ENCODE measurements around the gene NPTXR. TPM values are rescaled to one million over a fixed set of nuclear protein-coding genes. Genes with fewer than 3 reads are reported as not detected.

Gene NPTXR
- total and polyA plus RNA-seq, 2 of the 4 experiments (the other 2 are of a cell fraction), result 0.36 to 2.2 TPM

- ChIA-PET CTCF (no interaction called here), POLR2A (ENCODE audit: unreplicated experiment) (no interaction called here)
- Histone ChIP-seq H2BK5ac (ENCODE audit: low read depth, low read length, poor library complexity, severe bottlenecking) (no peak overlapping the region), H2BK15ac (ENCODE audit: low read depth, low read length) (no peak overlapping the region; the same call in 2 of the 3 replicates), H3K4me1 (ENCODE audit: control insufficient read depth, insufficient read depth, low read length) (peaks cover 14% of the 10 kb centered on the region), H4K8ac (ENCODE audit: low read depth in 2 of 2, low read length in 2 of 2) (peak overlapping the region; percentile 74 to 75; a peak in 2 of 4 replicates), H3K14ac (replicated peaks; ENCODE audit: low read depth, low read length) (no peak overlapping the region), H3K4me3 (ENCODE audit: insufficient read depth, low read depth, low read length) (no peak overlapping the region), H2AFZ (replicated peaks; ENCODE audit: low read length, poor library complexity) (peak overlapping the region; percentile 29), H2AK5ac (ENCODE audit: low read depth, low read length) (no peak overlapping the region), H2BK20ac (ENCODE audit: low read depth, low read length) (no peak overlapping the region; the same call in 1 of the 2 replicates), H3K18ac (ENCODE audit: low read depth, low read length) (no peak overlapping the region; the same call in 1 of the 2 replicates), H4K20me1 (ENCODE audit: insufficient read depth, low read length) (no peaks in the 10 kb centered on the region), H3K79me1 (ENCODE audit: low read depth in 1 of 2, low read length in 2 of 2) (no peaks in the 10 kb centered on the region), H3K4ac (ENCODE audit: low read depth, low read length) (peak overlapping the region; percentile 21), H3K9me3 (ENCODE audit: control insufficient read depth, insufficient read depth, low read length) (peaks cover under 1% of the 10 kb centered on the region; the same call in 1 of the 2 replicates), H3K9me1 (ENCODE audit: insufficient read depth, low read length) (peaks cover 16% of the 10 kb centered on the region), H3K27ac (ENCODE audit: insufficient read depth, low read length) (no peak overlapping the region), H2BK120ac (ENCODE audit: low read depth, low read length) (peak overlapping the region; percentile 69; the same call in 1 of the 2 replicates), H4K5ac (ENCODE audit: low read depth, low read length) (no peak overlapping the region), H3K27me3 (ENCODE audit: control insufficient read depth, insufficient read depth, low read length) (no peaks in the 10 kb centered on the region; the same call in 1 of the 2 replicates), H3K4me2 (ENCODE audit: low read depth, low read length) (no peak overlapping the region), H3K56ac (ENCODE audit: extremely low read depth, insufficient read depth, low read length) (no peak overlapping the region), H2AK9ac (replicated peaks; ENCODE audit: low read depth, low read length, poor library complexity) (no peak overlapping the region), H4K91ac (ENCODE audit: insufficient read depth, low read depth, low read length) (no peak overlapping the region), H3K36me3 (ENCODE audit: control insufficient read depth, insufficient read depth, low read length) (no peaks in the 10 kb centered on the region), H3K9ac (ENCODE audit: low read depth, low read length) (no peak overlapping the region), H3K23ac (ENCODE audit: low read depth, low read length) (no peak overlapping the region)
- dilution Hi-C loops (cut with HindIII; ENCODE audit: low sequenced_read_pairs, unreplicated experiment) (no loop called here), in situ Hi-C loops (cut with MboI; ENCODE audit: low sequenced_read_pairs) (no loop called here), intact Hi-C loops (cut with micrococcal nuclease) (no loop called here)
- no CpG with 5 or more reads among the region's 9 CpGs for WGBS, 2 experiments (ENCODE audit: extremely low coverage in 2 of 2, insufficient read length in 1 of 2)
- no TSS peak for BruUV-seq (replicated peaks)
- no peak for DNase-seq
- TF ChIP-seq BHLHE40 (IDR thresholded peaks at IDR 0.05; ENCODE audit: low read depth, low read length) (no peak), RAD21 (IDR thresholded peaks at IDR 0.05; ENCODE audit: low read length) (no peak), FOS (IDR thresholded peaks at IDR 0.05; ENCODE audit: low read depth, low read length) (no peak), RFX5 (IDR thresholded peaks at IDR 0.05; ENCODE audit: low read depth, low read length) (no peak), MXI1 (IDR thresholded peaks at IDR 0.05; ENCODE audit: borderline replicate concordance, low read depth, low read length) (no peak), SMC3 (IDR thresholded peaks at IDR 0.05; ENCODE audit: low read depth, low read length) (no peak)
- no peak for ATAC-seq (ENCODE audit: low read depth)
These were observed 39.3 kb upstream of the NPTXR start for GRCh38 chr22:38882972-38883622.

All from IMR-90 (cell line).